Rectal smooth muscle tissue (tissue), 1 donor: ENCODE measurements around the gene PC.

ENCODE experiments used
- H3K27ac ChIP-seq: one replicate; pipeline ENCODE4 v1.7.0; 2013; ENCODE audit warnings: low read depth, low read length, inconsistent platforms
- H3K27me3 ChIP-seq: one replicate; pipeline ENCODE4 v1.7.0; 2013; ENCODE audit warnings: low read length; ENCODE audit not compliant: control insufficient read depth, insufficient read depth
- H3K36me3 ChIP-seq: one replicate; pipeline ENCODE4 v1.7.0; 2013; ENCODE audit warnings: low read length; ENCODE audit not compliant: control insufficient read depth, insufficient read depth
- H3K4me1 ChIP-seq: one replicate; pipeline ENCODE4 v1.7.0; 2013; ENCODE audit warnings: low read length; ENCODE audit not compliant: control insufficient read depth, insufficient read depth
- H3K4me3 ChIP-seq: one replicate; pipeline ENCODE4 v1.7.0; 2013; ENCODE audit warnings: low read length
- H3K9ac ChIP-seq: one replicate; pipeline ENCODE4 v1.7.0; 2013; ENCODE audit warnings: low read length

PC gene

GRCh38 chr11:66882561-66883015 is 75.6 kb downstream of the PC start:
- Histone ChIP-seq H3K36me3 (no peaks in the 10 kb centered on the region), H3K4me3 (peak overlapping the region; percentile 56), H3K27me3 (no peaks in the 10 kb centered on the region), H3K9ac (no peak overlapping the region), H3K4me1 (no peaks in the 10 kb centered on the region), H3K27ac (no peak overlapping the region)

GRCh38 chr11:66881927-66882452 is 76.2 kb downstream of the PC start:
- Histone ChIP-seq H3K36me3 (no peaks in the 10 kb centered on the region), H3K4me3 (no peak overlapping the region), H3K9ac (no peak overlapping the region), H3K27me3 (no peaks in the 10 kb centered on the region), H3K27ac (no peak overlapping the region), H3K4me1 (no peaks in the 10 kb centered on the region)

GRCh38 chr11:66881451-66881835 is 76.7 kb downstream of the PC start:
- no peak overlapping the region for H3K9ac ChIP-seq
- H3K36me3 ChIP-seq, result no peaks in the 10 kb centered on the region
- H3K27ac ChIP-seq, result no peak overlapping the region
- H3K4me1 ChIP-seq, result no peaks in the 10 kb centered on the region
- no peaks in the 10 kb centered on the region for H3K27me3 ChIP-seq
- no peak overlapping the region for H3K4me3 ChIP-seq

GRCh38 chr11:66880496-66881450 is 77.4 kb downstream of the PC start:
- no peaks in the 10 kb centered on the region for H3K27me3 ChIP-seq
- no peak overlapping the region for H3K4me3 ChIP-seq
- H3K36me3 ChIP-seq, result no peaks in the 10 kb centered on the region
- H3K27ac ChIP-seq, result no peak overlapping the region
- no peak overlapping the region for H3K9ac ChIP-seq
- H3K4me1 ChIP-seq, result no peaks in the 10 kb centered on the region

GRCh38 chr11:66879999-66880398 is 78.2 kb downstream of the PC start:
- Histone ChIP-seq H3K27ac (no peak overlapping the region), H3K9ac (no peak overlapping the region), H3K36me3 (no peaks in the 10 kb centered on the region), H3K4me3 (no peak overlapping the region), H3K27me3 (no peaks in the 10 kb centered on the region), H3K4me1 (no peaks in the 10 kb centered on the region)

GRCh38 chr11:66879583-66879982 is 78.6 kb downstream of the PC start:
- Histone ChIP-seq H3K9ac (no peak overlapping the region), H3K27me3 (no peaks in the 10 kb centered on the region), H3K27ac (no peak overlapping the region), H3K4me1 (no peaks in the 10 kb centered on the region), H3K4me3 (no peak overlapping the region), H3K36me3 (no peaks in the 10 kb centered on the region)

- H3K4me1 ChIP-seq, result no peaks in the 10 kb centered on the region
- H3K9ac ChIP-seq, result no peak overlapping the region
- no peaks in the 10 kb centered on the region for H3K36me3 ChIP-seq
- no peak overlapping the region for H3K27ac ChIP-seq
- no peaks in the 10 kb centered on the region for H3K27me3 ChIP-seq
- H3K4me3 ChIP-seq, result no peak overlapping the region
These were observed 79.2 kb downstream of the PC start for GRCh38 chr11:66879000-66879399.

- Histone ChIP-seq H3K4me1 (no peaks in the 10 kb centered on the region), H3K27me3 (no peaks in the 10 kb centered on the region), H3K9ac (no peak overlapping the region), H3K36me3 (no peaks in the 10 kb centered on the region), H3K4me3 (no peak overlapping the region), H3K27ac (no peak overlapping the region)
These were observed 79.7 kb downstream of the PC start for GRCh38 chr11:66878474-66878873.

- H3K36me3 ChIP-seq, result no peaks in the 10 kb centered on the region
- H3K4me3 ChIP-seq, result no peak overlapping the region
- H3K27me3 ChIP-seq, result no peaks in the 10 kb centered on the region
- H3K4me1 ChIP-seq, result no peaks in the 10 kb centered on the region
- H3K27ac ChIP-seq, result no peak overlapping the region
- no peak overlapping the region for H3K9ac ChIP-seq
These were observed 80.4 kb downstream of the PC start for GRCh38 chr11:66877588-66878385.

- no peaks in the 10 kb centered on the region for H3K27me3 ChIP-seq
- H3K27ac ChIP-seq, result no peak overlapping the region
- no peaks in the 10 kb centered on the region for H3K36me3 ChIP-seq
- H3K4me1 ChIP-seq, result no peaks in the 10 kb centered on the region
- no peak overlapping the region for H3K9ac ChIP-seq
- H3K4me3 ChIP-seq, result no peak overlapping the region
These were observed 82.8 kb downstream of the PC start for GRCh38 chr11:66875378-66875777.

GRCh38 chr11:66874232-66874631 is 84.0 kb downstream of the PC start:
- Histone ChIP-seq H3K27me3 (no peaks in the 10 kb centered on the region), H3K4me3 (no peak overlapping the region), H3K27ac (no peak overlapping the region), H3K9ac (no peak overlapping the region), H3K4me1 (no peaks in the 10 kb centered on the region), H3K36me3 (no peaks in the 10 kb centered on the region)

- Histone ChIP-seq H3K27ac (no peak overlapping the region), H3K36me3 (no peaks in the 10 kb centered on the region), H3K27me3 (no peaks in the 10 kb centered on the region), H3K9ac (no peak overlapping the region), H3K4me3 (no peak overlapping the region), H3K4me1 (no peaks in the 10 kb centered on the region)
These were observed 86.7 kb downstream of the PC start for GRCh38 chr11:66871521-66871901.
